Uterus (tissue), 2 donors: ENCODE results near the gene LST1.

Experiments used
- POLR2A ChIP-seq, 2 donors: fragments of 450-650 bp; IDR thresholded peaks; one replicate each; pipeline ENCODE4 v1.6.1; 2016; ENCODE audit warnings: antibody characterized with exemption in 2 of 2, mild to moderate bottlenecking in 1 of 2, moderate library complexity in 1 of 2
- TF ChIP-seq, protein P1 (sequence below), 4 experiments: fragments of 200-600 bp in 2 of 4; fragments of 450-650 bp in 2 of 4; sonication (generic) in 2 of 4; IDR thresholded peaks; one replicate each; pipeline ENCODE4 v1.5.1; 2016 to 2019; ENCODE audit warnings: antibody characterized with exemption in 4 of 4, mild to moderate bottlenecking in 2 of 4, moderate library complexity in 1 of 4

DNA sequence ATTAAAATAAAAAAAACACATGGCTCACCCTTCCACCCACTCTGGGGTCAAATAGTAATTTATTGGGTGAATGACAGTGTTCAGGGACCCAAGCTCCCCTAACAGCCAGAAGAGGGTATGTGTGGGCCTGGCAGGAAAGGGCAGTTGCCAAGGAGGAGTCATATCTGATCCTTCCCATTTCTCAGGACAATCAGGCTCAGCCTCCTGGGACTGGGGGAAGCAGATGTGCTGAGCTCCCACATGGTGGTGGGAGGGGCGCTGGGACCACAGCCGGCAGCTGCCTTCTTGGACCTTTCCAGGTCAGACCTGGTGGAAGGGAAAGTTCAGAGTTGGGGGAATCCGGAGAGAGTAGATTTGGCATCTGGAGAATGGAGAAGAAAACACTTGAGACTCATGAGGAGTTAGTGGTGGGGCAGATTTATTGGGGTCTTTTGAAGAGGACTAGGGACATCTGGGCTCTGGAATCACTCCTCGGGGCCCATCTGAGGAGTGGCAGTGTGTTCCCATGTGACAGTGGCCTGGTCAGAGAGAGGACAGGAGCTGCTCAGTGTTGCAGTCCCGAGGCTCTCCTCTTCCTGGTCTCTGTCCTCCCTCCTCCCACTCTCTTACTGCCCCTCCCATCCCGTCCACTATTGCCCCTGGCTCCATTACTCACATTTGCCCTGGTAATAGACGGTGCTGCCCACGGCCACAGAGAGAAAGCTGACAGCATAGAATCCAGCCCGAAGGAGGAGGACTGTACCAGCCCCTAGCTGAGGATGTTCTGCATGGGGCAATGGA, 3.0 kb downstream of the LST1 start:
- TF ChIP-seq, protein P1, sequence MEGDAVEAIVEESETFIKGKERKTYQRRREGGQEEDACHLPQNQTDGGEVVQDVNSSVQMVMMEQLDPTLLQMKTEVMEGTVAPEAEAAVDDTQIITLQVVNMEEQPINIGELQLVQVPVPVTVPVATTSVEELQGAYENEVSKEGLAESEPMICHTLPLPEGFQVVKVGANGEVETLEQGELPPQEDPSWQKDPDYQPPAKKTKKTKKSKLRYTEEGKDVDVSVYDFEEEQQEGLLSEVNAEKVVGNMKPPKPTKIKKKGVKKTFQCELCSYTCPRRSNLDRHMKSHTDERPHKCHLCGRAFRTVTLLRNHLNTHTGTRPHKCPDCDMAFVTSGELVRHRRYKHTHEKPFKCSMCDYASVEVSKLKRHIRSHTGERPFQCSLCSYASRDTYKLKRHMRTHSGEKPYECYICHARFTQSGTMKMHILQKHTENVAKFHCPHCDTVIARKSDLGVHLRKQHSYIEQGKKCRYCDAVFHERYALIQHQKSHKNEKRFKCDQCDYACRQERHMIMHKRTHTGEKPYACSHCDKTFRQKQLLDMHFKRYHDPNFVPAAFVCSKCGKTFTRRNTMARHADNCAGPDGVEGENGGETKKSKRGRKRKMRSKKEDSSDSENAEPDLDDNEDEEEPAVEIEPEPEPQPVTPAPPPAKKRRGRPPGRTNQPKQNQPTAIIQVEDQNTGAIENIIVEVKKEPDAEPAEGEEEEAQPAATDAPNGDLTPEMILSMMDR (IDR thresholded peaks at IDR 0.05) = no peak
- no peak for TF ChIP-seq POLR2A (IDR thresholded peaks at IDR 0.05)
